Smooth muscle cell (in vitro differentiated cells): Measurements from ENCODE around the gene AOAH. TPM values are rescaled to one million over a fixed set of nuclear protein-coding genes. Genes with fewer than 3 reads are reported as not detected.

ENCODE experiments used
- DNase-seq: peaks from one replicate; lab custom pipeline; 2025; ENCODE audit not compliant: unreplicated experiment; lab: John Stamatoyannopoulos, UW
- H2AFZ ChIP-seq: fragments of 200-600 bp; sonication (generic); 2 replicates; pipeline ENCODE4 v1.6.0; 2016; ENCODE audit warnings: antibody characterized with exemption, low read depth, mild to moderate bottlenecking
- H3F3A ChIP-seq: fragments of 200-600 bp; sonication (generic); 2 replicates; pipeline ENCODE4 v1.6.0; 2017; ENCODE audit warnings: antibody characterized with exemption, low read depth
- H3K27ac ChIP-seq: fragments of 200-600 bp; sonication (generic); 2 replicates; pipeline ENCODE4 v1.5.1; 2016; ENCODE audit warnings: low read depth, mild to moderate bottlenecking
- H3K27me3 ChIP-seq: fragments of 200-600 bp; sonication (generic); 2 replicates; pipeline ENCODE4 v1.6.1; 2016; ENCODE audit warnings: low read depth, mild to moderate bottlenecking
- H3K36me3 ChIP-seq: fragments of 200-600 bp; sonication (generic); 2 replicates; pipeline ENCODE4 v1.5.1; 2016; ENCODE audit warnings: low read depth
- H3K4me1 ChIP-seq: fragments of 200-600 bp; sonication (generic); 2 replicates; pipeline ENCODE4 v1.5.1; 2016; ENCODE audit warnings: low read depth
- H3K4me2 ChIP-seq: fragments of 200-600 bp; sonication (generic); 2 replicates; pipeline ENCODE4 v1.6.0; 2016; ENCODE audit warnings: mild to moderate bottlenecking
- H3K4me3 ChIP-seq: fragments of 200-600 bp; sonication (generic); 2 replicates; pipeline ENCODE4 v1.5.1; 2016; ENCODE audit warnings: mild to moderate bottlenecking
- H3K79me2 ChIP-seq: fragments of 200-600 bp; sonication (generic); 2 replicates; pipeline ENCODE4 v1.6.0; 2016; ENCODE audit warnings: low read depth, mild to moderate bottlenecking
- H3K9ac ChIP-seq: fragments of 200-600 bp; sonication (generic); 2 replicates; pipeline ENCODE4 v1.6.0; 2016; ENCODE audit warnings: low read depth
- H3K9me3 ChIP-seq: fragments of 200-600 bp; sonication (generic); replicated peaks from 2 replicates; pipeline ENCODE4 v1.5.1; 2016; ENCODE audit warnings: low read depth
- H4K20me1 ChIP-seq: fragments of 200-600 bp; sonication (generic); 2 replicates; pipeline ENCODE4 v1.6.0; 2016; ENCODE audit warnings: low read depth
- WGBS: methylation state at CpG from one replicate; pipeline ENCODE4 v1.1.7; 2016; ENCODE audit warnings: low lambda C conversion rate; 5-methylcytosine and 5-hydroxymethylcytosine counted together
- polyA plus RNA-seq: library from polyadenylated mRNA; unstranded; fragments of >200 nt; fragmentation: Nextera tagmentation; extraction: Ambion mirVana; gene quantifications from 2 replicates; pipeline ENCODE4 v1.2.1, GENCODE V29; 2016
- total RNA-seq: library from RNA; depleted of rRNA; stranded (reverse); fragments of >200 nt; gene quantifications from 2 replicates; pipeline ENCODE4 v1.2.3, GENCODE V29; 2014
- TF ChIP-seq, protein P1 (sequence below): fragments of 200-600 bp; sonication (generic); IDR thresholded peaks from 2 replicates; pipeline ENCODE4 v1.5.1; 2017; ENCODE audit warnings: borderline replicate concordance, mild to moderate bottlenecking, antibody characterized with exemption; ENCODE audit not compliant: insufficient read depth, poor library complexity, severe bottlenecking

Gene AOAH
- total and polyA plus RNA-seq, 2 experiments from 2014 or later, result not detected

DNA sequence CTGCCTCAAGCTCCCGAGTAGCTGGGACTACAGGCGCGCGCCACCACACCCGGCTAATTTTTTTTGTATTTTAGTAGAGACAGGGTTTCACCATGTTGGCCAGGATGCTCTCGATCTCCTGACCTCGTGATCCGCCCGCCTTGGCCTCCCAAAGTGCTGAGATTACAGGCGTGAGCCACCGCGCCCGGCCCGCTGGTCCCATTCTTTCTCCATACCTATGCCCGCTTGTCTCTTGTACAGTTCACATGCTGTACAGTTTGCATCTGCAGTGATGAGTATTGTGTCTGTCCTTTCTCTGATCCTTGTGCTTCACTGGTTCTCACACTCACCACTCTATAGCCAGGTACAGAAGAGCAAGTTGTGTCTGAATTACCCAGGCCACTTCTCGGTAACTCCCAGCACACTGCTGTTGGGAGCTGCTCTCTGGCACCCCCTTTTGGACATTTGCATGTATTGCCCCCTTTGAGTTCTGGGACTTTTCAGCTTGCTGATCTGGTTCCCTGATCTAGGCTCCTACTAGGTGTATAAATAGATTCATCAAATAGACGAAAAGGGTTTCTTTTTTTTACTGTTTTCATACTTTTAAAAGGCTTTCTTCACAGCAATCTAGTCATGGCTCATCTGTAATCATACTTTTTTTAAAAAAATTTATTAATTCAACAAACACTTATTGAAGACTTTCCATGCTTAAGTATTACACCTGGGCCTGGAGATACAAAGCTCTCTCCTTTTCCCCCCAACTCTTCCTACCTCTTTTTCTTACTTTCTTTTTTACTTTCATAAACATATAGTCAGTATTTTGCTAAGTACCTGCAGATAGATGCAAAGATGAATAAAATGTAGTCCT, 53.5 kb downstream of the AOAH start:
- H3K4me3 ChIP-seq, result no peak overlapping the region
- H4K20me1 ChIP-seq, result no peaks in the 10 kb centered on the region
- 87% methylated on average over 17 of the region's 17 CpGs for WGBS
- H3K4me1 ChIP-seq, result no peaks in the 10 kb centered on the region
- no peak overlapping the region for H2AFZ ChIP-seq
- H3K9ac ChIP-seq, result no peak overlapping the region
- H3K36me3 ChIP-seq, result no peaks in the 10 kb centered on the region
- H3K9me3 ChIP-seq, result no peaks in the 10 kb centered on the region
- TF ChIP-seq, protein P1, sequence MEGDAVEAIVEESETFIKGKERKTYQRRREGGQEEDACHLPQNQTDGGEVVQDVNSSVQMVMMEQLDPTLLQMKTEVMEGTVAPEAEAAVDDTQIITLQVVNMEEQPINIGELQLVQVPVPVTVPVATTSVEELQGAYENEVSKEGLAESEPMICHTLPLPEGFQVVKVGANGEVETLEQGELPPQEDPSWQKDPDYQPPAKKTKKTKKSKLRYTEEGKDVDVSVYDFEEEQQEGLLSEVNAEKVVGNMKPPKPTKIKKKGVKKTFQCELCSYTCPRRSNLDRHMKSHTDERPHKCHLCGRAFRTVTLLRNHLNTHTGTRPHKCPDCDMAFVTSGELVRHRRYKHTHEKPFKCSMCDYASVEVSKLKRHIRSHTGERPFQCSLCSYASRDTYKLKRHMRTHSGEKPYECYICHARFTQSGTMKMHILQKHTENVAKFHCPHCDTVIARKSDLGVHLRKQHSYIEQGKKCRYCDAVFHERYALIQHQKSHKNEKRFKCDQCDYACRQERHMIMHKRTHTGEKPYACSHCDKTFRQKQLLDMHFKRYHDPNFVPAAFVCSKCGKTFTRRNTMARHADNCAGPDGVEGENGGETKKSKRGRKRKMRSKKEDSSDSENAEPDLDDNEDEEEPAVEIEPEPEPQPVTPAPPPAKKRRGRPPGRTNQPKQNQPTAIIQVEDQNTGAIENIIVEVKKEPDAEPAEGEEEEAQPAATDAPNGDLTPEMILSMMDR, result peak; percentile 85
- peaks cover 8% of the 10 kb centered on the region for H3F3A ChIP-seq
- no peak overlapping the region for H3K27ac ChIP-seq
- no peak for DNase-seq
- H3K4me2 ChIP-seq, result no peak overlapping the region
- H3K79me2 ChIP-seq, result no peaks in the 10 kb centered on the region
- no peaks in the 10 kb centered on the region for H3K27me3 ChIP-seq

DNA sequence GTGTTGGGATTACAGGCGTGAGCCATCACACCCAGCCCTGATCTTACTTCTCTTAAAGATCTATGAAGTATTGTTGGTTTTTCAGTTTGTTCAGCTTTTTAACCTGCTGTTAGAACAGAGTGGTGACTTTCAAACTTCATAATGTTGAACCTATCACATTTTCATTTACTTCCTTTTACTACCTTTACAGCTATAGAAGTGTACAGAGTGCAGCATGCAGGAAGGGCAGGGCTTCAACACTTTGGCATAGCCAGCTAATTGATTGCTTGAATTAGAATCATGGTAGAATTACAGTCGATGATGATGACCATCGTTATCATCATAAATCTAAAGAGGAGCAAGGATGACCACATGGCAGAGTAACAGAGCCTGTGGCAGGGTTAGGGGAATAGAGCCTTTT, 55.5 kb downstream of the AOAH start:
- Histone ChIP-seq H3K9ac (no peak overlapping the region), H3K36me3 (no peaks in the 10 kb centered on the region), H3F3A (peaks cover 8% of the 10 kb centered on the region), H3K9me3 (no peaks in the 10 kb centered on the region), H4K20me1 (no peaks in the 10 kb centered on the region), H3K79me2 (no peaks in the 10 kb centered on the region), H3K27me3 (no peaks in the 10 kb centered on the region), H2AFZ (no peak overlapping the region), H3K4me3 (no peak overlapping the region), H3K4me2 (no peak overlapping the region), H3K4me1 (no peaks in the 10 kb centered on the region), H3K27ac (no peak overlapping the region)
- no peak for DNase-seq
- WGBS, result 81% methylated on average over 3 of the region's 3 CpGs
- TF ChIP-seq, protein P1, result no peak

DNA sequence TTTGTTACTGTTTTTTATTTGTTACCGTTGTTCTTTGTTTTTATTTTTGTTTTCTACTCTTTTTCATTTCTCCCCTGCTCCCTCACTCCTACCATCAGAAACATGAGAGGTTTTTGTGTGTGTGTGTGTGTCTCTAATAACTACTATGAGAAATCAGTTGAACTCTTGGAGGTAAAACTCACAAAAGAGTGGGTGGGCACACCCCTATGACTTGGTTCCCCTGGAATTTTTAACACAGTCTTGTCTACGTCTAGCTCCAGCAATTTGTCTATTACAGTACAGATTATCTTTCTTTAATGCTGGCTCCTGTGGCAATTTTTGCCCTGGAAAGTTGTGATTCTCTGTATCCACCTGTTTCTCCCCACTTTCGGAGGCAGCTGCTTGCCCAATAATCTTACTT, 56.2 kb downstream of the AOAH start:
- H3K4me1 ChIP-seq, result no peaks in the 10 kb centered on the region
- no peak overlapping the region for H3K9ac ChIP-seq
- H3K4me2 ChIP-seq, result no peak overlapping the region
- no peaks in the 10 kb centered on the region for H3K27me3 ChIP-seq
- no peaks in the 10 kb centered on the region for H4K20me1 ChIP-seq
- no peak overlapping the region for H3K4me3 ChIP-seq
- TF ChIP-seq, protein P1, result no peak
- H3K9me3 ChIP-seq, result no peaks in the 10 kb centered on the region
- H3K79me2 ChIP-seq, result no peaks in the 10 kb centered on the region
- DNase-seq, result no peak
- WGBS, result 51% methylated on average over 3 of the region's 3 CpGs
- H2AFZ ChIP-seq, result no peak overlapping the region
- H3K36me3 ChIP-seq, result no peaks in the 10 kb centered on the region
- H3K27ac ChIP-seq, result no peak overlapping the region
- peaks cover 8% of the 10 kb centered on the region for H3F3A ChIP-seq
